Measurements from ENCODE around the gene GLI3.

GLI3 gene

DNA sequence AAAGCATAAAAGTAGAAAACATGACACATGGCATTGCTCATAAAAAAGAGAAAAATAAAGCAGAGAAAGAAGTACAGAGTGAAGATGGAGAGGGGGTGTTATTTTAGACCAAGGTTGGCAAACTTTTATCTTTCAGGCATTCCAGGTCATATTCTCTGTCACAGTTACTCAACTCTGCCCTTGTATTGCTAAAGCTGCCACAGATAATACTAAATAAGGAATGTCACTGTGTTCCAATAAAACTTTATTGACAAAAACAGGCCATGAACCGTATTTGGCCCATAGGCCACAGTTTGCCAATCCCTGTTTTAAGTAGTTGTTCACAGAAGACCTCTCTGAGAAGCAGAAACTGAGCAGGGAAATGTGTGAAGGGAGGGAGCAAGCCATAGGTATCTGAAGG is 167.4 kb downstream of the GLI3 start:
- H3K4me3 ChIP-seq (ENCODE audit: low read depth, low read length), result no peak overlapping the region
- no peak for DNase-seq (ENCODE audit: low read depth)

DNA sequence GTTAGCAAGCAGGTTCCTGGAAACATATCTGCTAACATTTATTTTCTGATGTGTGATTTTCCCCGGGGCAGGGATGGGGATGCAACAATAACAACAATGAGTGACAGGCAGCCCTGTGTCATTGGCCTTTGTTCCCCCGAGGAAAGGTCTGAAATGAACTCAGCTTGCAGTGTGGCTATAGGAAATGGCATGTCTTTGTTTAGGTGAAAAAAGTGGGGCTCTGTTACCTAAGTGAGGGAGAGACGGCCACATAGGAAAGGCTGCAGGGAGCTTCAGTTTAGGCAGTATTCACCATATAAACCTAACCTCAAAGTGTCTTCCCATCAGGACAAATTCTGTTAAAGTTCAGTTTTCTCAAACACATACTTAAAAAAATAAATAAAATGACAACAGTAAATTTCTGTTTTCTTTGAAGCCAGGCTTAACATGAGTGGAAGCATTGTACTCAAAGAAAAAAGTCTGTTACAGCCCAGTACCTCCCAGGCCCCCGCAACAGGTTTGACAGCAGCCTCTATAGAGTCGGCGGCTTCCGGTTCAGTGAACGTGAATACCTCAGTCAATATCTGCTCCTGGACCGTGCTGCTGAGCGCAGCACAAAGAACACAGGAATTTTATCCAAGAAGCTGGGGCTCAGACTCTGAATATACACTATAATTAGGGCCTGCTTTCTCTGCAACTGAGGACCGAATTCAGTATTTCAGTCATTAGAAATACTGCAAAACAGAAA is 168.3 kb downstream of the GLI3 start:
- H3K4me3 ChIP-seq (ENCODE audit: low read depth, low read length), result no peak overlapping the region
- DNase-seq (ENCODE audit: low read depth), result no peak

DNA sequence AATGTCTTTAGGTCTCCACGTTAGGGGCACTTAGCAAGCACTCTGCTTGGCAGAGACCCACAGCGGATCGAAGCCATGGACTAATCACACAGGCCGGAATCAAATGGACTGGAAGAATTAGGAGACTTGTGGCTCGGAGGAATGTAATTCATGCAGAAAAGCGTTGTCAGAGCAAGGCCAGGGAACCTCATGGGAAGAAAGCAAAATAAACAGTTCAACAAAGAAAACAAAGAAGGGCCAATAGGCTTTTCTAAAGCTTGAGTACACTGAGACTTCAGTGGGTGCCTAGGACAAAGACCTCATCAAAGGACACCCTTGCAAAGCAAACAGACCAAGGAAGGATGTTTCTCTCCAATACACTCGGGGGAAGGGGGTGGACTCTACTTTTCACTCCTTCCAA is 171.1 kb downstream of the GLI3 start:
- DNase-seq (ENCODE audit: low read depth), result no peak
- no peak overlapping the region for H3K4me3 ChIP-seq (ENCODE audit: low read depth, low read length)

DNA sequence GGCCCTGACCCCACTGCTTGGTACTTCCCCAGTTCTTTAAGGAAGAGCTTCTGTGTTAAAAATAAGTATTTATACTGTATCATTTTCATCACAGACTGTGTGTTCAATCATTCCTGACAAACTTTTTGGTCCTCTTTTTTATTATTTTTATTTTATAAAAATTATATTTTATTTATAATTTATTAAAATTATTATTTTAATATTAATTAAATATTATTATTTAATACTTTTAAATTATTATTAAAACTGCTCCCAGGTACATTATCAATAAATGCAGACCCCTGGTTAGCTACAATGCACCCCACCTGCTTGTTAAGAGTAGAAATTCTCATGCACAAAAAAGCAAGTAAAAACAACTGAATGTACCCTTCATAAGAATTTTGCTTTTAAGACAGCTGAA is 172.0 kb downstream of the GLI3 start:
- DNase-seq (ENCODE audit: low read depth), result no peak
- H3K4me3 ChIP-seq (ENCODE audit: low read depth, low read length), result no peak overlapping the region

DNA sequence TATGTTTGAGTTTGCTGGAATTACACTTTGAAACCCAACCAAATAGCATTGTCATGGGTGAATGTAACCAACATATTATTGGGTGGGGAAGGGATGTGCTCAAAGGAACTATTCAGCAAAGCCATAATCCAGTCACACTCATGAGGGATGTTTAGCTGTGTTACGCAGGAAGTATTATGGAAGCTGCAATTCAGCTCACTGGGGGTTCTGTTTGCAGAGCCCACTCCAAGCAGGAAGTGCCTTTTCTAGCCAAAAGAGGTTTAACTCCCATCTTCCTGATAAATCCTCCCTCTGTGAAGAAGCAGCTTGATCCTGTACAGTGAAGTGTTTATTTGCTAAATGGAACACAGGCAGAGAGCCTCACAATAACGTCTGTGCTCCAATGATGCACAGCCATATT is 172.5 kb downstream of the GLI3 start:
- H3K4me3 ChIP-seq (ENCODE audit: low read depth, low read length), result no peak overlapping the region
- DNase-seq (ENCODE audit: low read depth), result no peak

DNA sequence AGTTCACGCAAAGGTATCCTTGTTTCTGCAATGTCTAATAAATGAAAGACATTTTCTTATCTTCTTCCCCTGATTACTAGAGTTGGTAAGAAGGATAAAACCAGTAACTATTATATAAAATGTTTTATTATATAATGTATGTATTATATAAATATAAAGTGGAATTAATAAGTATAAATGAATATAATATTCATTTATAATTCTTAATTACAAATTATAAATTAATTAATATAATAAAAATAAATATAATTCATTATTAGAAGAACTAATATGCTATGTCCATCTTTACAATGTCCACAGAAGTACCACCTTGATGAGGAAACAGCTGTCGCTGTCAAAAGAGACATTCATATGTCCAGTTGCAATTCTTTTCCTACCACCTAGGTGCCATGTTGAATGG is 177.7 kb downstream of the GLI3 start:
- DNase-seq (ENCODE audit: low read depth), result no peak
- no peak overlapping the region for H3K4me3 ChIP-seq (ENCODE audit: low read depth, low read length)

DNA sequence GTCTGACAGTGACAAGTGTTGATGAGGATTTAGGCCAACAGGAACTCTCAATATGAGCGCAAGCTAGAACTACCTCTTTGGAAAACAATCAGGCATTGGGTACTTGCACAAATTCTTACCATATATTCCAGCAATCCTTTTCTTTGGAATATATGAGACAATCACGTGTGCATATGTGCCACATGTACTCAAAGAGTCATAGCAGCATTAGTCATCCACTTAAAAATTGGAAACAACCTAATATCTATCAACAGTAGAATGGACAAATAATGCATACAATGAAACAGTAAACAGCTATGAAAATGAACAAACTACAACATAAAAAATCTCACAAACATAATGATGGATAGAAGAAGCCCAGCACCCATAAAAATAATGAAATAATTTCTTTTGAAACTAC is 179.7 kb downstream of the GLI3 start:
- H3K4me3 ChIP-seq (ENCODE audit: low read depth, low read length), result no peak overlapping the region
- DNase-seq (ENCODE audit: low read depth), result no peak

DNA sequence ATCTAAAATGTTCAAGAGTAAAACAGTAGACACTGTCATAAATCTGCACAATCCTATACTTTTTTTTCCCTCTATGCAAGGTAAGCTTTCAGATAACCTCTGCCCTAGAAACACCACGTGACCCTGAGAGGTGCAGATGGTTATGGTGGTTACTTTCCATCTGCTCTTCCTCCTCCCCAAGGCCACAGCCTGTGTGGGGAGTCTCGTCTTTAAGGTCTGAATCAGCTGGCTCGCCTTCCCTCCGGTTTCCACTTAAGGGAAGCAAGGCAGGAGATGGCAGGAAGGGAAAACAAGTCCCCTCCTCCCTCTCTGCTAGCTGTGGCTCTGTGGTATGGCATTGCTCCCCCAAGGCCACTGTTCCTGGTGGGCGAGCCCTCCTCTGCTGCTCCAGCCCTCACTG is 181.8 kb downstream of the GLI3 start:
- H3K4me3 ChIP-seq (ENCODE audit: low read depth, low read length), result no peak overlapping the region
- DNase-seq (ENCODE audit: low read depth), result no peak

DNA sequence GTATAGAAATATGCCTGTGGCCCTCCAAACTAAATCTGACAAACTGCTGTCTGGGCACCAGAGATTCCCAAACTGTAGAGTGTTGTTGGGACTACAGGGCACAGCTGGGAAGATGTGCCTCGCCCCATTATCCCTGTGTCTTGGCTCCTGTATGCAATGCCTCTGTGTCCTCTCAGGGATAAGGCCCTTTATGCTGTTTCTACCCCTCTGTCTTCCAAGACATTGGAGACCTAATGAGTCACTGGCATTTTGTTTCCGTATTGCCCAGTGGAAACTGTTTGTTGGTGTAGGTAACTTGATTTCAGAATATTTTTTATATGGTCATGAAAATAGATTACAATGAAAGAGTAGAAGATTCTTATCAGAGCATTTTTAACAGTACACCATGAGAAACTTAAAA is 183.2 kb downstream of the GLI3 start:
- H3K4me3 ChIP-seq (ENCODE audit: low read depth, low read length), result no peak overlapping the region
- DNase-seq (ENCODE audit: low read depth), result no peak

DNA sequence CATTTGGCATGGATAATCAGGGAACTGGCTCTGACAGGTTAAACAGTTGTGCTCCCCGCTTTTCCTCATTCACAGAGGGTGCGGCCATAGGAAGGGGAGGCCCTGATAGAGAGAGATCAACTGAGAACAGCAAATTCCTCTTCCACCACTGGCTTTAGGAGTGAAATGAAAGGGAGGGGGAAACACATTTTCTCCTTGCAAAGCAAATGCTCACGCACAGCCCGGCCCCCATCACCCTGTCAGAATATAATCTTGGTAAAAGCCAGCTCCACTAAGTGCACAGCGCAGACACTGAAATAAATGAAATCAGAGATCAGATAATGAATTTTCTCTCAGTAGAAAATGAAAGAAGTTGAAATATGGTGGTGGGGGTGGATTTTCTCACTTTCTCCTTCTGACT is 187.2 kb downstream of the GLI3 start:
- no peak overlapping the region for H3K4me3 ChIP-seq (ENCODE audit: low read depth, low read length)
- no peak for DNase-seq (ENCODE audit: low read depth)

DNA sequence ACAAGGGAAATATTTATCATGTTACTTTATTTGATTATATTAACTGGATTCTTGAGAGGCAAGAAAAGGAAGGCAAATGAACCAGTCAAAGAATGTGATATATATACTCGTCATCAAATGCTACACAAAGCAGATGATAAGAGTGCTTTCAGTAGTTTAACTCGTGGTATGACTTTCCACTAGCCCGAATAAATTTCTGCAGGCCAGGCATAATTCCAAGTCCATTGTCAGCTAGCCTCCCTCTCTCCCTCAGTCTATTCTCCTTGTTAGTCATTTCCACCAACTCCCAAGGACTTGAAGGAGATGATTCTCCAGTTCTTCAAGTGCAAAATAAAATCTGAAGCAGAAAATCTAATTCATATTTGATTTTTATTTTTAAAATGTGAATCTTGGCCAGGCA is 190.5 kb downstream of the GLI3 start:
- DNase-seq (ENCODE audit: low read depth), result no peak
- no peak overlapping the region for H3K4me3 ChIP-seq (ENCODE audit: low read depth, low read length)

DNA sequence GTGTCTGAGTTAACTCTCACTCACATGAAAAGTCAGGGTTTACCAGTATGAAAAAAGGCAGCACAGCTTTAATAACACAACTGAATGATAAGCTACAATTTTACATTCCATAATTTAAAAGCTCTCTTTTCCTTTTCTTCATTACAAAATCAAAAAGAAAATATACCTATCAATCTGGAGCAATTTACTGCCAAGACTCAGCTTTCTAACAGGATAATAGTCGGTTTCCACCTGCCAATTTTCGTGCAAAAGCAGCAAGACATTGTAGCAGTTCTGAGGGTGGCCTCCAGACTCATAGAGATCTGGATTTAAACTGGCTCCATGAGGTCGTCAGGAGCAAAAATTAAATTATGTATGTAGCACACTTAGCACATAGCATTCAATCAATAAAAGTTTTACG is 191.0 kb downstream of the GLI3 start:
- DNase-seq (ENCODE audit: low read depth), result no peak
- no peak overlapping the region for H3K4me3 ChIP-seq (ENCODE audit: low read depth, low read length)

DNA sequence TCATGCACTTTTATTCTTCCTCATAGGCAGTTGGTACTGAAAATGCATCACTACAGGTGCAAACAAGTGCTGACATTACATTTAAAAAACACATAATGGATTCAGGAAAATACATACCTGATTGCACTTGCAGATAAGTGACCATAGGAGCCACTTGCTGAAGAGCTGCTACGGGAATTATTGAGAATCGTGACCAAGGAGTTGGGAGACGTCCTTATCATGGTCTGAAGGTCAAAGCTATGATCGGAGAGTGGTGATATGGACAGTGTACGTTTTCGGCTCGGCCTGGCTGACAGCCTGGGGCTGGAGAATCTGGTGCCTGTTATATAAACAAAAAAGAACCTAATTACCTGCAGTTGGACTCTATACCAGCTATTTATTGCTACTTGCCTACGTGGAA is 197.1 kb downstream of the GLI3 start:
- no peak for DNase-seq (ENCODE audit: low read depth)
- no peak overlapping the region for H3K4me3 ChIP-seq (ENCODE audit: low read depth, low read length)

DNA sequence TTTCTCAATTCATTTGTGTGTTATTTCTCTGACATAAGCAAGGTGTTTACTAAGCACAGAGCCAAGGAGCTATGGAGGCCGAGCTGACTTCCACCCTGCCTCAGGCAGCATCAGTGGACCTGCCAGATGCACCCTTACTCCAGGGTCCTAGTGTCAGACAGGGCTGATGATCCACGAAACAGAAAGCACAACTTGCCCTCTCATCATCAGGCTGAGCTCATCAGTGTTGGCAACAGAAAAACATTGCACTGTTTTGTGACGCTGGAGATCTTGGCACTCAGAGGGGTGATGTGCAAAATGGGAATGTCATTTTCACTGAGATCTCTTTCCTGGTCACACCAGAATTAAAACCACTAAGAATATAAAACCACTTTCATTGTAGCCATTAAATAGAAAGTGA is 201.8 kb downstream of the GLI3 start:
- no peak for DNase-seq (ENCODE audit: low read depth)
- no peak overlapping the region for H3K4me3 ChIP-seq (ENCODE audit: low read depth, low read length)

DNA sequence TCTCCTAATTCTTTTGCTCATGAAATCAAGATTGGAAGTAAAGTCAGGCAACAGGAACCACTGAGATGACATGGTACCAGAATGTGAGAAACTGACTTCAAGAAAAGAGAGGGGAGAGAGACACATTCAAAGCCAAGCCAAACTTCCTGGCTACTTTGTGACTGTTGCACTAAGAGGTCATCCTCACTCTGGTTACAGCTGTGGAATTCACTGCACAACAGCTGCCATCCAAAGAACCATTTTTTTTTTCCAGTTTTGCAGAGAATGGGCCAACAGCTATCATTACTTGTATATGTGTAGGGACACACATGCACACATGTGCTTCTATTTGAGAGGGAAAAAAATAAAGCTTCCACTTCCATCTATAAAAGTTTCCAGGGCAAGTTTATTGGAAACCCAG is 203.5 kb downstream of the GLI3 start:
- no peak for DNase-seq (ENCODE audit: low read depth)
- no peak overlapping the region for H3K4me3 ChIP-seq (ENCODE audit: low read depth, low read length)

DNA sequence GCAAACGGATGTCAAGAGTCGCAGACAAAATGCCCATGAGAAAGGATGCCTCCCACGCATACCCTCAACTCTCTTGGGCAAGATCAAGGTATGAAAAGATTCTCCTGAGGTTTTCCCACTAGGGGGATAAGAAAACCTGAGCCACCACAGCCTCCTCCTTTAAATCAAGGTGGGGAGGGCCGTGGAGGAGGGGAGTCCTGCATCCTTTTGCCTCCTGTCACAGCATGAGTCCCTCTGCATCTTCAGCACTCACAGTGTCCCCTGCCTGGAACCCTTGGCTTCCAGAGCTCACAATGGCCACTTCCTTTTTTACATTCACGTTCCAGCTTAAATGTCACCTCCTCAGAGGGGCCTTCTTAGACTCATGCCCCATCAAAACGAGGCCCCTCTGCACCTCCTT is 207.6 kb downstream of the GLI3 start:
- no peak for DNase-seq (ENCODE audit: low read depth)
- H3K4me3 ChIP-seq (ENCODE audit: low read depth, low read length), result no peak overlapping the region

DNA sequence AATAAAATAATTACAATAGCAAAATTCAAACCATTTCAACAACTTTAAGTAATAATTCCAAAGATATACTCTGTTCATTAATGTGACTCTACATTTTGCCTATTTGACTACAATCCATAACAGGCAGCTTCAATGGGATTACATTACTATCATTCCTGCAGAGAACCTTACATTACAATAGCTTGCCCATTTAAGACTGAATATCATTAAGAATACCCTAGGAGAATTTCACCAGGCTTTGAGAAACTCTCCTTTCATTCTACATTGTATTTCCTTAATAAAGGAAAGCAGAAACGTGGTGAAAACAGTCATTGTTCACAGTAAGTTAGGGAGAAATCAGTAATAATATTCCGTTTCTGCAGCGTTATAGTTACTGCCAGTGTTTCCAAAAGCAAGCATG is 209.5 kb downstream of the GLI3 start:
- no peak for DNase-seq (ENCODE audit: low read depth)

DNA sequence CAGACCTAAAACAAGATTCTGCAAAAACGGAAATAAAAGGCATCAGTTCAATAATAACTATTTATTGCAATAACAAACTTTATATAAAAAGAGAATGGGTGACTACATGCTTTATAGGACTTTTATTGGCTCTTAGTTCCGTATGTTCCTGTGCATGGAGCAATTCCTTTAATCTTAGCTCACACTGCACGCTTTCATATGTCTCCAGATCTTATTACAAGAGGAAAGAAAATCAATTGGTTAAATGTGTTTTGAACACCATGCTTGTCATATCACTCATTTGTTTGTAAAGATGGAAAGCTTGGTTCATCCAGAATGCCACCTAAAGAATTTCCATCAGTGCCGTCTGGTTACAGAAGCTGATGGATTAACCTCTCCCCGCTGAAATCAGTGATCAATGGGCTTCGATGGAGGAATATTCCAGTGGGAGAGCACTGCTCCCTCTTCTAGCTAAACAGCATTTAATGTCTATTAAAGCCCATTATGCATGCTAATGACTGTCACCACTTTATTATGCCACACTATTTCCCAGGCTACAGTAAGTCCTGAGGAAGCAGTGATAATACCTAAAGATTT is 210.3 kb downstream of the GLI3 start:
- no peak overlapping the region for H3K4me3 ChIP-seq (ENCODE audit: low read depth, low read length)
- no peak for DNase-seq (ENCODE audit: low read depth)

More for the DNA sequence above, 209.5 kb downstream of the GLI3 start:
- H3K4me3 ChIP-seq (ENCODE audit: low read depth, low read length), result no peak overlapping the region

DNA sequence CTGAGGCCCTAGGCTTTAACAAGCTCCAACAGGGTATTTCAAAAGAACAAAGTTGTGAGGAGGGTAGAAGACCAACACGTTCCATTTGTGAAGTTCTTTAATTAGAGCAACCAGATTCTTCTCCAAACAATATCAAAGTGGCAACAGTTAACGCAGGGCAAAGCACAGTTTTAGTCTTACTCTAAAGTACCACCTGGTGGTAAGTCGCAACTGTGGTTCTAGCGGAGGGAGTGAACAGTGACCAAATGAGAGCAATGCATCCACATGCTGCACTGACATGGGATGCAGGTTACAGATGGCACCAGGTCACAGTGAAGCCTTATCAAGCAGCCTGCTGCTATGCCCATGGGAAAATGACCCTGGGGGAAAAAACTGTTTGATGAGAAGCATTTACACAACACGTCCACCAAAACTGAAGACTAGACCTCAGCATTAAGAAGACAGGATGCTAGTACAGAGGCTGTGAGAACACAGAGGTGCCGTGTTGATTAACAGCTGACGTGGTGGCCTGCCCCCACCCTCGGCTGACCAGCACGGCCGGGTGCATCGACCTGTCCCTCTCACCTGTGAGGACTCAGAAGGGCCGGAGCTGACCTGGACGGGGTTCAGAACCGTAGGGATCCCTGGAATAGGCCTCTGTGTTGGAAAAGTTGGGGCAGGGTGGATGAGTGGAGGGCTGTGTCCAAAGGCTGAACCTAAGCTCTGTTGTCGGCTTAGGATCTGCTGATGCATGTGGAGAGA is 211.2 kb downstream of the GLI3 start:
- DNase-seq (ENCODE audit: low read depth), result no peak
- H3K4me3 ChIP-seq (ENCODE audit: low read depth, low read length), result no peak overlapping the region

DNA sequence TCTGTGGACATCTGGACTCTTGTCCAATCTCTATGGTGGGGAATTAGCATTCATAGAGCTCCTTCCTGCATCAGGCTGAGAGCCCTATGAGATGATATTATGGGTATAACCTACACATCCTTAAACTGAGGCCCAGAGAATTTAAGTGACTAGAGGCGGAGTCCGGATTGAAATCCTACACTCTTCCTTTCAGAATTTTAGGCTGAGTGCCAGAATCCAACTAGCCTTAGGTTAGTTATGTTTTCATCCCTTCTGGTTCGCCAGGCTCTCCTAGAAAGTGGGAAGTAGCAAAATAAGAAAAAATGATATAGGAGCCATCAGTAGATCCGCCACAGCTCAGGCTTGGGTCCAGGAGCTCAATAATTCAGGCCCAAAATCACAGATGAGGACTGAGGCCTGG is 212.5 kb downstream of the GLI3 start:
- no peak for DNase-seq (ENCODE audit: low read depth)
- no peak overlapping the region for H3K4me3 ChIP-seq (ENCODE audit: low read depth, low read length)

DNA sequence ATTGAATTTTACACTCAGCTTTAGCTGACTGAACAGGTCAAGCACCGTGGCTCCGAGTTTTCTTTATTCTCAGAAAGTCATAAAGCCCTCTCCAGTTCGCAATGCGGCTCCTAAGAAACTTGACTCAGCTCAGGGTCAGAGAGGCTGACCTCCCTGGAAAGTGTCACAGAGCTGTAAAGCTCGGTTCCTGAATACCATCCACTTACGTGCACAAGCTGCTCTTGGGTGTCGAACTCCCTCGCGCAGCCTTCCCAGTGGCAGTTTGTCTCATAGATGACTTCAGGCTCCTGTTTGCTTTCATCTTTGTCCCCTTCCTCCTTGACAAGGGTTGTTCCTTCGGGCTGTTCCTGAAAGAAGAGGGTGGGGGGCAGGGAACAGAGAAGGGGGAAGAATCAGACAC is 213.7 kb downstream of the GLI3 start:
- H3K4me3 ChIP-seq (ENCODE audit: low read depth, low read length), result no peak overlapping the region
- no peak for DNase-seq (ENCODE audit: low read depth)
